ENCODE measurements around the gene SIRT1.

- TF ChIP-seq CTCF (IDR thresholded peaks at IDR 0.05): no peak
- no peak for TF ChIP-seq POLR2AphosphoS5 (IDR thresholded peaks at IDR 0.05)
Measured at GRCh38 chr10:67903581-67903980, 19.1 kb downstream of the SIRT1 start.
